ENCODE results near the gene METTL17.

METTL17 gene

GRCh38 chr14:20986811-20987210, 3.0 kb upstream of the METTL17 start:
- Histone ChIP-seq H2AK5ac (ENCODE audit: low read length) (no peak overlapping the region), H4K5ac (ENCODE audit: low read length) (no peak overlapping the region), H2BK15ac (replicated peaks; ENCODE audit: low read depth) (no peak overlapping the region), H3K27ac (ENCODE audit: low read depth, low read length) (no peak overlapping the region), H2BK120ac (ENCODE audit: low read depth, low read length) (no peak overlapping the region), H3K9ac (ENCODE audit: low read length) (no peak overlapping the region), H3K27me3 (ENCODE audit: insufficient read depth, low read length, poor library complexity) (no peaks in the 10 kb centered on the region), H3K23ac (ENCODE audit: low read length) (no peak overlapping the region), H3K56ac (ENCODE audit: low read length) (no peak overlapping the region), H3K79me1 (ENCODE audit: low read length) (peaks cover 3% of the 10 kb centered on the region), H3K4me1 (ENCODE audit: control insufficient read depth, low read depth, low read length) (peaks cover 5% of the 10 kb centered on the region), H4K8ac (ENCODE audit: low read depth, low read length) (no peak overlapping the region), H3K4me3 (ENCODE audit: low read length) (no peak overlapping the region), H2BK5ac (ENCODE audit: low read length) (no peak overlapping the region), H3K18ac (ENCODE audit: low read length) (no peak overlapping the region), H3K4ac (ENCODE audit: low read depth, low read length) (no peak overlapping the region), H3K4me2 (ENCODE audit: low read length) (no peak overlapping the region), H3K36me3 (ENCODE audit: control insufficient read depth, insufficient read depth, low read length) (no peaks in the 10 kb centered on the region), H3K79me2 (ENCODE audit: control insufficient read depth, insufficient read depth, low read length) (peaks cover 8% of the 10 kb centered on the region)
- no CpG with 5 or more reads among the region's 2 CpGs for WGBS (ENCODE audit: extremely low coverage, insufficient coverage, low lambda C conversion rate)
- DNase-seq: no peak

GRCh38 chr14:20988717-20989470, 886 bp upstream of the METTL17 start:
- Histone ChIP-seq H3K27ac (ENCODE audit: low read depth, low read length) (no peak overlapping the region), H2BK15ac (replicated peaks; ENCODE audit: low read depth) (no peak overlapping the region), H3K27me3 (ENCODE audit: insufficient read depth, low read length, poor library complexity) (no peaks in the 10 kb centered on the region), H2BK5ac (ENCODE audit: low read length) (peak overlapping the region; percentile 1), H3K4ac (ENCODE audit: low read depth, low read length) (no peak overlapping the region), H4K5ac (ENCODE audit: low read length) (no peak overlapping the region), H3K9ac (ENCODE audit: low read length) (peak overlapping the region; percentile 30), H3K79me2 (ENCODE audit: control insufficient read depth, insufficient read depth, low read length) (peaks cover 10% of the 10 kb centered on the region), H2AK5ac (ENCODE audit: low read length) (peak overlapping the region; percentile 66), H2BK120ac (ENCODE audit: low read depth, low read length) (no peak overlapping the region), H3K79me1 (ENCODE audit: low read length) (peaks cover 7% of the 10 kb centered on the region), H3K36me3 (ENCODE audit: control insufficient read depth, insufficient read depth, low read length) (no peaks in the 10 kb centered on the region), H3K4me2 (ENCODE audit: low read length) (no peak overlapping the region), H3K23ac (ENCODE audit: low read length) (no peak overlapping the region), H3K4me3 (ENCODE audit: low read length) (no peak overlapping the region), H3K56ac (ENCODE audit: low read length) (peak overlapping the region; percentile 65), H4K8ac (ENCODE audit: low read depth, low read length) (no peak overlapping the region), H3K18ac (ENCODE audit: low read length) (no peak overlapping the region), H3K4me1 (ENCODE audit: control insufficient read depth, low read depth, low read length) (peaks cover 5% of the 10 kb centered on the region)
- no peak for DNase-seq
- WGBS (ENCODE audit: extremely low coverage, insufficient coverage, low lambda C conversion rate): no CpG with 5 or more reads among the region's 15 CpGs

- Histone ChIP-seq H3K56ac (ENCODE audit: low read length) (peak overlapping the region; percentile 65), H3K4ac (ENCODE audit: low read depth, low read length) (no peak overlapping the region), H3K4me1 (ENCODE audit: control insufficient read depth, low read depth, low read length) (peaks cover 5% of the 10 kb centered on the region), H4K8ac (ENCODE audit: low read depth, low read length) (no peak overlapping the region), H2AK5ac (ENCODE audit: low read length) (no peak overlapping the region), H3K79me2 (ENCODE audit: control insufficient read depth, insufficient read depth, low read length) (peaks cover 10% of the 10 kb centered on the region), H3K27ac (ENCODE audit: low read depth, low read length) (no peak overlapping the region), H3K36me3 (ENCODE audit: control insufficient read depth, insufficient read depth, low read length) (no peaks in the 10 kb centered on the region), H3K79me1 (ENCODE audit: low read length) (peaks cover 7% of the 10 kb centered on the region), H3K18ac (ENCODE audit: low read length) (no peak overlapping the region), H4K5ac (ENCODE audit: low read length) (no peak overlapping the region), H3K4me3 (ENCODE audit: low read length) (no peak overlapping the region), H2BK5ac (ENCODE audit: low read length) (no peak overlapping the region), H3K27me3 (ENCODE audit: insufficient read depth, low read length, poor library complexity) (no peaks in the 10 kb centered on the region), H3K9ac (ENCODE audit: low read length) (peak overlapping the region; percentile 37), H2BK15ac (replicated peaks; ENCODE audit: low read depth) (no peak overlapping the region), H3K23ac (ENCODE audit: low read length) (no peak overlapping the region), H3K4me2 (ENCODE audit: low read length) (no peak overlapping the region), H2BK120ac (ENCODE audit: low read depth, low read length) (no peak overlapping the region)
- 100% methylated on average over 2 of the region's 11 CpGs for WGBS (ENCODE audit: extremely low coverage, insufficient coverage, low lambda C conversion rate)
- no peak for DNase-seq
These were observed 351 bp upstream of the METTL17 start for GRCh38 chr14:20989471-20989786.

- no peak overlapping the region for H3K27ac ChIP-seq (ENCODE audit: low read depth, low read length)
- no peak overlapping the region for H4K5ac ChIP-seq (ENCODE audit: low read length)
- no peaks in the 10 kb centered on the region for H3K27me3 ChIP-seq (ENCODE audit: insufficient read depth, low read length, poor library complexity)
- no peak overlapping the region for H3K18ac ChIP-seq (ENCODE audit: low read length)
- H2AK5ac ChIP-seq (ENCODE audit: low read length): no peak overlapping the region
- H3K79me1 ChIP-seq (ENCODE audit: low read length): peaks cover 5% of the 10 kb centered on the region
- H3K4me1 ChIP-seq (ENCODE audit: control insufficient read depth, low read depth, low read length): peaks cover 8% of the 10 kb centered on the region
- WGBS (ENCODE audit: extremely low coverage, insufficient coverage, low lambda C conversion rate): no CpG with 5 or more reads among the region's 14 CpGs
- no peak for DNase-seq
- peaks cover 3% of the 10 kb centered on the region for H3K79me2 ChIP-seq (ENCODE audit: control insufficient read depth, insufficient read depth, low read length)
- no peak overlapping the region for H3K23ac ChIP-seq (ENCODE audit: low read length)
- no peak overlapping the region for H3K4me2 ChIP-seq (ENCODE audit: low read length)
- no peak overlapping the region for H3K56ac ChIP-seq (ENCODE audit: low read length)
- no peak overlapping the region for H2BK15ac ChIP-seq (replicated peaks; ENCODE audit: low read depth)
- H2BK5ac ChIP-seq (ENCODE audit: low read length): no peak overlapping the region
- no peak overlapping the region for H3K4ac ChIP-seq (ENCODE audit: low read depth, low read length)
- H3K36me3 ChIP-seq (ENCODE audit: control insufficient read depth, insufficient read depth, low read length): peaks cover 8% of the 10 kb centered on the region
- no peak overlapping the region for H4K8ac ChIP-seq (ENCODE audit: low read depth, low read length)
- no peak overlapping the region for H3K9ac ChIP-seq (ENCODE audit: low read length)
- no peak overlapping the region for H2BK120ac ChIP-seq (ENCODE audit: low read depth, low read length)
- no peak overlapping the region for H3K4me3 ChIP-seq (ENCODE audit: low read length)
These were observed 6.7 kb downstream of the METTL17 start for GRCh38 chr14:20996521-20996920.

- no CpG with 5 or more reads among the region's 4 CpGs for WGBS (ENCODE audit: extremely low coverage, insufficient coverage, low lambda C conversion rate)
- Histone ChIP-seq H4K8ac (ENCODE audit: low read depth, low read length) (no peak overlapping the region), H3K56ac (ENCODE audit: low read length) (no peak overlapping the region), H2BK5ac (ENCODE audit: low read length) (no peak overlapping the region), H3K27me3 (ENCODE audit: insufficient read depth, low read length, poor library complexity) (no peaks in the 10 kb centered on the region), H4K5ac (ENCODE audit: low read length) (no peak overlapping the region), H3K23ac (ENCODE audit: low read length) (no peak overlapping the region), H3K36me3 (ENCODE audit: control insufficient read depth, insufficient read depth, low read length) (peaks cover 8% of the 10 kb centered on the region), H3K27ac (ENCODE audit: low read depth, low read length) (no peak overlapping the region), H3K4ac (ENCODE audit: low read depth, low read length) (no peak overlapping the region), H3K4me2 (ENCODE audit: low read length) (no peak overlapping the region), H2BK120ac (ENCODE audit: low read depth, low read length) (no peak overlapping the region), H3K79me1 (ENCODE audit: low read length) (peaks cover 2% of the 10 kb centered on the region), H3K79me2 (ENCODE audit: control insufficient read depth, insufficient read depth, low read length) (no peaks in the 10 kb centered on the region), H3K4me1 (ENCODE audit: control insufficient read depth, low read depth, low read length) (peaks cover 8% of the 10 kb centered on the region), H2AK5ac (ENCODE audit: low read length) (no peak overlapping the region), H2BK15ac (replicated peaks; ENCODE audit: low read depth) (no peak overlapping the region), H3K9ac (ENCODE audit: low read length) (no peak overlapping the region), H3K4me3 (ENCODE audit: low read length) (no peak overlapping the region), H3K18ac (ENCODE audit: low read length) (no peak overlapping the region)
- no peak for DNase-seq
These were observed 7.3 kb downstream of the METTL17 start for GRCh38 chr14:20997115-20997514.

- Histone ChIP-seq H3K79me2 (ENCODE audit: control insufficient read depth, insufficient read depth, low read length) (no peaks in the 10 kb centered on the region), H2BK15ac (replicated peaks; ENCODE audit: low read depth) (no peak overlapping the region), H2BK120ac (ENCODE audit: low read depth, low read length) (no peak overlapping the region), H3K79me1 (ENCODE audit: low read length) (no peaks in the 10 kb centered on the region), H3K27me3 (ENCODE audit: insufficient read depth, low read length, poor library complexity) (no peaks in the 10 kb centered on the region), H2BK5ac (ENCODE audit: low read length) (no peak overlapping the region), H3K36me3 (ENCODE audit: control insufficient read depth, insufficient read depth, low read length) (peaks cover 8% of the 10 kb centered on the region), H3K9ac (ENCODE audit: low read length) (no peak overlapping the region), H3K27ac (ENCODE audit: low read depth, low read length) (no peak overlapping the region), H4K5ac (ENCODE audit: low read length) (no peak overlapping the region), H3K18ac (ENCODE audit: low read length) (no peak overlapping the region), H4K8ac (ENCODE audit: low read depth, low read length) (no peak overlapping the region), H3K4me2 (ENCODE audit: low read length) (no peak overlapping the region), H3K56ac (ENCODE audit: low read length) (no peak overlapping the region), H2AK5ac (ENCODE audit: low read length) (no peak overlapping the region), H3K23ac (ENCODE audit: low read length) (no peak overlapping the region), H3K4me3 (ENCODE audit: low read length) (no peak overlapping the region), H3K4me1 (ENCODE audit: control insufficient read depth, low read depth, low read length) (peaks cover 8% of the 10 kb centered on the region), H3K4ac (ENCODE audit: low read depth, low read length) (no peak overlapping the region)
- DNase-seq: no peak
- WGBS (ENCODE audit: extremely low coverage, insufficient coverage, low lambda C conversion rate): no CpG with 5 or more reads among the region's 6 CpGs
These were observed 7.8 kb downstream of the METTL17 start for GRCh38 chr14:20997564-20997963.
